Measurements from ENCODE around the gene NSMCE1.
"Not testable (repeated sequence)": the region's sequence is repeated elsewhere in the genome, so short reads cannot be mapped to it uniquely, and the experiment has no call there.

The NSMCE1 gene

GRCh38 chr16:27208081-27208680, 60.4 kb downstream of the NSMCE1 start:
- no peak for DNase-seq (ENCODE audit: low spot score)
- no peaks in the 10 kb centered on the region for H3K27me3 Mint-ChIP-seq (ENCODE audit: low read depth)
- no peak overlapping the region for H3K27ac Mint-ChIP-seq
- H3K4me3 Mint-ChIP-seq = no peak overlapping the region
- H3K4me1 Mint-ChIP-seq (ENCODE audit: low read depth) = peaks cover 17% of the 10 kb centered on the region
- peaks cover 16% of the 10 kb centered on the region for H3K36me3 Mint-ChIP-seq (ENCODE audit: low read depth)
- H3K9me3 Mint-ChIP-seq = no peaks in the 10 kb centered on the region

- H3K9me3 Mint-ChIP-seq, H3K27ac Mint-ChIP-seq: not testable (repeated sequence)
These were observed 61.5 kb downstream of the NSMCE1 start for GRCh38 chr16:27207121-27207520.

GRCh38 chr16:27205423-27206065, 63.0 kb downstream of the NSMCE1 start:
- no peaks in the 10 kb centered on the region for H3K9me3 Mint-ChIP-seq
- H3K4me3 Mint-ChIP-seq = no peak overlapping the region
- H3K36me3 Mint-ChIP-seq (ENCODE audit: low read depth) = peaks cover 10% of the 10 kb centered on the region
- DNase-seq (ENCODE audit: low spot score) = no peak
- no peaks in the 10 kb centered on the region for H3K27me3 Mint-ChIP-seq (ENCODE audit: low read depth)
- H3K4me1 Mint-ChIP-seq (ENCODE audit: low read depth) = peaks cover 35% of the 10 kb centered on the region
- no peak overlapping the region for H3K27ac Mint-ChIP-seq

More at GRCh38 chr16:27207121-27207520, 61.5 kb downstream of the NSMCE1 start:
- not testable (repeated sequence) for DNase-seq (ENCODE audit: low spot score); H3K27me3 Mint-ChIP-seq (ENCODE audit: low read depth); H3K4me3 Mint-ChIP-seq
- Mint-ChIP-seq H3K4me1 (ENCODE audit: low read depth) (peaks cover 26% of the 10 kb centered on the region), H3K36me3 (ENCODE audit: low read depth) (peaks cover 12% of the 10 kb centered on the region)

- H3K4me3 Mint-ChIP-seq = peak overlapping the region; percentile 97
- H3K27me3 Mint-ChIP-seq (ENCODE audit: low read depth) = no peaks in the 10 kb centered on the region
- H3K4me1 Mint-ChIP-seq (ENCODE audit: low read depth) = peaks cover 45% of the 10 kb centered on the region
- no peaks in the 10 kb centered on the region for H3K9me3 Mint-ChIP-seq
- H3K36me3 Mint-ChIP-seq (ENCODE audit: low read depth) = peaks cover 7% of the 10 kb centered on the region
- no peak for DNase-seq (ENCODE audit: low spot score)
- peak overlapping the region; percentile 99 for H3K27ac Mint-ChIP-seq
These were observed 64.2 kb downstream of the NSMCE1 start for GRCh38 chr16:27204312-27204915.

- Mint-ChIP-seq H3K27ac (peak within 1 kb of the TSS; percentile 99), H3K9me3 (no peaks in the 10 kb centered on the region), H3K27me3 (ENCODE audit: low read depth) (no peaks in the 10 kb centered on the region), H3K4me3 (peak within 1 kb of the TSS; percentile 97), H3K36me3 (ENCODE audit: low read depth) (peaks cover 7% of the 10 kb centered on the region), H3K4me1 (ENCODE audit: low read depth) (peaks cover 52% of the 10 kb centered on the region)
- peak; percentile 100 for DNase-seq (ENCODE audit: low spot score)
These were observed 64.9 kb downstream of the NSMCE1 start, which contains the start of gene KDM8 for GRCh38 chr16:27203507-27204311. Gene KDM8 (plus strand): TSS chr16:27203526. CDS start chr16:27210124, 6,598 bp downstream.

- H3K27me3 Mint-ChIP-seq (ENCODE audit: low read depth) = no peaks in the 10 kb centered on the region
- H3K27ac Mint-ChIP-seq = peak overlapping the region; percentile 99
- DNase-seq (ENCODE audit: low spot score) = no peak
- no peaks in the 10 kb centered on the region for H3K9me3 Mint-ChIP-seq
- H3K36me3 Mint-ChIP-seq (ENCODE audit: low read depth) = peaks cover 7% of the 10 kb centered on the region
- H3K4me1 Mint-ChIP-seq (ENCODE audit: low read depth) = peaks cover 59% of the 10 kb centered on the region
- peak overlapping the region; percentile 97 for H3K4me3 Mint-ChIP-seq
These were observed 65.6 kb downstream of the NSMCE1 start for GRCh38 chr16:27202923-27203506.

- H3K4me1 Mint-ChIP-seq (ENCODE audit: low read depth) = peaks cover 74% of the 10 kb centered on the region
- peak overlapping the region; percentile 93 for H3K27ac Mint-ChIP-seq
- peak overlapping the region; percentile 78 for H3K4me3 Mint-ChIP-seq
- DNase-seq (ENCODE audit: low spot score); H3K9me3 Mint-ChIP-seq; H3K27me3 Mint-ChIP-seq (ENCODE audit: low read depth); H3K36me3 Mint-ChIP-seq (ENCODE audit: low read depth): not testable (repeated sequence)
These were observed 67.7 kb downstream of the NSMCE1 start for GRCh38 chr16:27200914-27201313.

- H3K27me3 Mint-ChIP-seq (ENCODE audit: low read depth) = peaks cover 2% of the 10 kb centered on the region
- peaks cover 6% of the 10 kb centered on the region for H3K9me3 Mint-ChIP-seq
- peaks cover 79% of the 10 kb centered on the region for H3K4me1 Mint-ChIP-seq (ENCODE audit: low read depth)
- H3K4me3 Mint-ChIP-seq = peak overlapping the region; percentile 78
- peak overlapping the region; percentile 93 for H3K27ac Mint-ChIP-seq
- DNase-seq (ENCODE audit: low spot score) = peak; percentile 42
- H3K36me3 Mint-ChIP-seq (ENCODE audit: low read depth) = peaks cover 5% of the 10 kb centered on the region
These were observed 68.8 kb downstream of the NSMCE1 start for GRCh38 chr16:27199736-27200135.

- peak overlapping the region; percentile 93 for H3K27ac Mint-ChIP-seq
- H3K27me3 Mint-ChIP-seq (ENCODE audit: low read depth) = peaks cover 2% of the 10 kb centered on the region
- H3K9me3 Mint-ChIP-seq = peaks cover 10% of the 10 kb centered on the region
- peaks cover 80% of the 10 kb centered on the region for H3K4me1 Mint-ChIP-seq (ENCODE audit: low read depth)
- H3K36me3 Mint-ChIP-seq (ENCODE audit: low read depth) = peaks cover 5% of the 10 kb centered on the region
- no peak for DNase-seq (ENCODE audit: low spot score)
- peak overlapping the region; percentile 35 for H3K4me3 Mint-ChIP-seq
These were observed 69.4 kb downstream of the NSMCE1 start for GRCh38 chr16:27199235-27199586.

GRCh38 chr16:27198451-27199234, 69.9 kb downstream of the NSMCE1 start:
- peaks cover 77% of the 10 kb centered on the region for H3K4me1 Mint-ChIP-seq (ENCODE audit: low read depth)
- H3K27ac Mint-ChIP-seq = peak overlapping the region; percentile 93
- DNase-seq (ENCODE audit: low spot score) = no peak
- H3K9me3 Mint-ChIP-seq = peaks cover 10% of the 10 kb centered on the region
- H3K4me3 Mint-ChIP-seq = peak overlapping the region; percentile 35
- H3K27me3 Mint-ChIP-seq (ENCODE audit: low read depth) = peaks cover 2% of the 10 kb centered on the region
- H3K36me3 Mint-ChIP-seq (ENCODE audit: low read depth) = peaks cover 4% of the 10 kb centered on the region

- Mint-ChIP-seq H3K4me3 (peak overlapping the region; percentile 19), H3K4me1 (ENCODE audit: low read depth) (peaks cover 73% of the 10 kb centered on the region), H3K27ac (peak overlapping the region; percentile 49), H3K27me3 (ENCODE audit: low read depth) (peaks cover 2% of the 10 kb centered on the region), H3K9me3 (peaks cover 10% of the 10 kb centered on the region), H3K36me3 (ENCODE audit: low read depth) (peaks cover 4% of the 10 kb centered on the region)
- DNase-seq (ENCODE audit: low spot score) = no peak
These were observed 71.6 kb downstream of the NSMCE1 start for GRCh38 chr16:27197004-27197403.

GRCh38 chr16:27195941-27196595, 72.5 kb downstream of the NSMCE1 start:
- H3K4me1 Mint-ChIP-seq (ENCODE audit: low read depth) = peaks cover 68% of the 10 kb centered on the region
- peaks cover 2% of the 10 kb centered on the region for H3K27me3 Mint-ChIP-seq (ENCODE audit: low read depth)
- peak overlapping the region; percentile 60 for H3K4me3 Mint-ChIP-seq
- H3K36me3 Mint-ChIP-seq (ENCODE audit: low read depth) = peaks cover 4% of the 10 kb centered on the region
- H3K27ac Mint-ChIP-seq = peak overlapping the region; percentile 84
- peaks cover 10% of the 10 kb centered on the region for H3K9me3 Mint-ChIP-seq
- no peak for DNase-seq (ENCODE audit: low spot score)

Measured in T-helper 2 cell treated with Interferon-gamma antibody and Interleukin-4, amounts not matched to agents 5 μg/mL and 100 μg/mL, for 36 hours (primary cell).